CD4-positive, alpha-beta T cell treated with Interleukin-10 for 1 hour (primary cell): ENCODE data around the gene SMOC2.
"Not testable (repeated sequence)": the region's sequence is repeated elsewhere in the genome, so short reads cannot be mapped to it uniquely, and the experiment has no call there.

Source experiments
- DNase-seq: peaks from one replicate; pipeline ENCODE4 v3.0.0-alpha.2; 2020

The SMOC2 gene

GRCh38 chr6:168609026-168609685 is 168.2 kb downstream of the SMOC2 start:
- DNase-seq, result no peak

GRCh38 chr6:168609914-168610490 is 169.0 kb downstream of the SMOC2 start:
- no peak for DNase-seq

- DNase-seq, result not testable (repeated sequence)
Observed at GRCh38 chr6:168610966-168611365, 170.0 kb downstream of the SMOC2 start.

- DNase-seq, result no peak
Observed at GRCh38 chr6:168611691-168612090, 170.7 kb downstream of the SMOC2 start.

- no peak for DNase-seq
Observed at GRCh38 chr6:168612586-168612985, 171.6 kb downstream of the SMOC2 start.

GRCh38 chr6:168615837-168616236 is 174.9 kb downstream of the SMOC2 start:
- DNase-seq, result no peak

GRCh38 chr6:168616816-168617765 is 176.1 kb downstream of the SMOC2 start:
- no peak for DNase-seq

- DNase-seq, result no peak
Observed at GRCh38 chr6:168618546-168619315, 177.7 kb downstream of the SMOC2 start.

- DNase-seq, result peak; percentile 19
Observed at GRCh38 chr6:168619560-168620314, 178.8 kb downstream of the SMOC2 start.

- no peak for DNase-seq
Observed at GRCh38 chr6:168620578-168620977, 179.6 kb downstream of the SMOC2 start.

- no peak for DNase-seq
Observed at GRCh38 chr6:168623736-168624135, 182.8 kb downstream of the SMOC2 start.

- DNase-seq, result no peak
Observed at GRCh38 chr6:168624540-168624939, 183.6 kb downstream of the SMOC2 start.

- DNase-seq, result no peak
Observed at GRCh38 chr6:168624948-168625347, 184.0 kb downstream of the SMOC2 start.

- DNase-seq, result no peak
Observed at GRCh38 chr6:168625602-168626001, 184.6 kb downstream of the SMOC2 start.

GRCh38 chr6:168626046-168626602 is 185.1 kb downstream of the SMOC2 start:
- DNase-seq, result no peak

- no peak for DNase-seq
Observed at GRCh38 chr6:168627506-168628175, 186.7 kb downstream of the SMOC2 start.

GRCh38 chr6:168628176-168628553 is 187.2 kb downstream of the SMOC2 start:
- DNase-seq, result no peak

- no peak for DNase-seq
Observed at GRCh38 chr6:168628732-168629245, 187.8 kb downstream of the SMOC2 start.

GRCh38 chr6:168631564-168631963 is 190.6 kb downstream of the SMOC2 start:
- no peak for DNase-seq

GRCh38 chr6:168632694-168633093 is 191.7 kb downstream of the SMOC2 start:
- no peak for DNase-seq
